ENCODE measurements around the gene CCDC83. TPM values are rescaled to one million over a fixed set of nuclear protein-coding genes. Genes with fewer than 3 reads are reported as not detected.

Gene CCDC83
- total RNA-seq, 4 donors from 2014 or later: not detected

DNA sequence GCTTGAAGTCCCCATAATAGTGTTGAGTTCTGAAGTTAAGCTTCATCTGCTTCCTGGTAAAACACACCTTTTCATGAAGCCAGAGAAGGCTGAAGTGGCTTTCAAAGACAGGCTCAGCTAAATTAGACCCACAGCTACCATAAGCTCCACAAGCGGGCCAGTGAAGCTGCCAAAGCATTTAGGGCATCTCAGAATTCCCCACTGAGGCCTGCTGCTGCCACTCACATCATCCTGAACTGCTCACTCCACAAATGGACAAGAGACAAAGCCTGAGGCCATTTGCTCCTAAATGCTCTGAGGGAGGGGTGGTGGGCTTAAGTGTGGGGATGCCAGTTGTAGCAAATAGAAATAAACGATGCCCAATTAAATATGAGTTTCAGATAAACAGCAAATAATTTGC lies 14.6 kb downstream of the CCDC83 start:
- H3K27me3 ChIP-seq: no peaks in the 10 kb centered on the region
- no peak for TF ChIP-seq POLR2A (IDR thresholded peaks at IDR 0.05)
- no peak for TF ChIP-seq EP300 (IDR thresholded peaks at IDR 0.05)
- TF ChIP-seq, protein P1, sequence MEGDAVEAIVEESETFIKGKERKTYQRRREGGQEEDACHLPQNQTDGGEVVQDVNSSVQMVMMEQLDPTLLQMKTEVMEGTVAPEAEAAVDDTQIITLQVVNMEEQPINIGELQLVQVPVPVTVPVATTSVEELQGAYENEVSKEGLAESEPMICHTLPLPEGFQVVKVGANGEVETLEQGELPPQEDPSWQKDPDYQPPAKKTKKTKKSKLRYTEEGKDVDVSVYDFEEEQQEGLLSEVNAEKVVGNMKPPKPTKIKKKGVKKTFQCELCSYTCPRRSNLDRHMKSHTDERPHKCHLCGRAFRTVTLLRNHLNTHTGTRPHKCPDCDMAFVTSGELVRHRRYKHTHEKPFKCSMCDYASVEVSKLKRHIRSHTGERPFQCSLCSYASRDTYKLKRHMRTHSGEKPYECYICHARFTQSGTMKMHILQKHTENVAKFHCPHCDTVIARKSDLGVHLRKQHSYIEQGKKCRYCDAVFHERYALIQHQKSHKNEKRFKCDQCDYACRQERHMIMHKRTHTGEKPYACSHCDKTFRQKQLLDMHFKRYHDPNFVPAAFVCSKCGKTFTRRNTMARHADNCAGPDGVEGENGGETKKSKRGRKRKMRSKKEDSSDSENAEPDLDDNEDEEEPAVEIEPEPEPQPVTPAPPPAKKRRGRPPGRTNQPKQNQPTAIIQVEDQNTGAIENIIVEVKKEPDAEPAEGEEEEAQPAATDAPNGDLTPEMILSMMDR (IDR thresholded peaks at IDR 0.05): no peak
- no peak for TF ChIP-seq POLR2AphosphoS5 (IDR thresholded peaks at IDR 0.05)
- no peaks in the 10 kb centered on the region for H3K9me3 ChIP-seq
- H3K4me1 ChIP-seq: no peaks in the 10 kb centered on the region
- H3K36me3 ChIP-seq: no peaks in the 10 kb centered on the region
- 81% methylated on average over 2 of the region's 2 CpGs for WGBS
- DNase-seq (ENCODE audit: low spot score in 2 of 2): no peak
- H3K4me3 ChIP-seq: no peak overlapping the region
- no peak overlapping the region for H3K27ac ChIP-seq

DNA sequence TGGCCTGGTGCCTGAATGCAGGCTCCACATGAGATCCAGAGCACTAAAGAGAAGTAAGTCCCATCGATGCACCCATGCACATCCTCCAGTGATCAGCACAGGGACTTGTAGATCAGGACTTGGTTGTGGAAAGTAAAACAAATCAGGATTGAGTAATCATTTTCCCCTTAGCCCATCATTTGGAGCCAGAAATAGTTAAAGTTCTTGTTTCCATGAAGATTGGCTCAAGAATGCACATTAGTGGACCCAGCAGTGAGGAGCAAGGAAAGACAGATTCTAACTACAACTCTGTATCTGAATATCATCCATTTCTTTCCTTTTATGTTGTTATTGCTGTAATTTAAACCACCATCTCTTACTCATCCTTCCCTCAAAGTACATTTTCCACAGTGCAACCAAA lies 19.1 kb downstream of the CCDC83 start:
- TF ChIP-seq EP300 (IDR thresholded peaks at IDR 0.05) (no peak), POLR2A (IDR thresholded peaks at IDR 0.05) (no peak), POLR2AphosphoS5 (IDR thresholded peaks at IDR 0.05) (no peak)
- TF ChIP-seq, protein P1 (IDR thresholded peaks at IDR 0.05): no peak
- 89% methylated on average over 1 of the region's 1 CpG for WGBS
- Histone ChIP-seq H3K9me3 (no peaks in the 10 kb centered on the region), H3K36me3 (no peaks in the 10 kb centered on the region), H3K4me1 (no peaks in the 10 kb centered on the region), H3K4me3 (no peak overlapping the region), H3K27me3 (no peaks in the 10 kb centered on the region), H3K27ac (no peak overlapping the region)
- no peak for DNase-seq (ENCODE audit: low spot score in 2 of 2)

DNA sequence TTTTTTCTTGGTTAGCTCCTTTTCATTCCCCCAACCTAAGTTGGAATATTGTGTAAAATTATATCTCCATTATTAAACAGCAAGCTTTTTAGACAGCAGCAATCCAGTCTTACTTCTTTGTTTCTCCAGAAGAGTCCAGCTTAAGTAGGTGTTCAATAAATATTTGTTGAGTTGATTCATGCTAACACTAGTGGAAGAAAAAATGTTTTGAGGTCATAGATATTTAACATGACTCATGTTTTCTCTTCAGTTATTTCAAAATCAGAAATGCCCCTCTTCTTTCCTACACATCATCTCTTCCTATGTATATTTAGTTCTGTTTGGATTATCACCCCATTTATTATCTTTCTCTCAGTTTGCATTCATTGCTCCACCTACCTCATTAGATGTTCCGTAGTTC lies 20.3 kb downstream of the CCDC83 start:
- 95% methylated on average over 1 of the region's 1 CpG for WGBS
- Histone ChIP-seq H3K9me3 (no peaks in the 10 kb centered on the region), H3K27me3 (no peaks in the 10 kb centered on the region), H3K27ac (no peak overlapping the region), H3K4me3 (no peak overlapping the region), H3K4me1 (no peaks in the 10 kb centered on the region), H3K36me3 (no peaks in the 10 kb centered on the region)
- DNase-seq (ENCODE audit: low spot score in 2 of 2): no peak
- TF ChIP-seq, protein P1 (IDR thresholded peaks at IDR 0.05): no peak
- TF ChIP-seq EP300 (IDR thresholded peaks at IDR 0.05): no peak
- no peak for TF ChIP-seq POLR2AphosphoS5 (IDR thresholded peaks at IDR 0.05)

DNA sequence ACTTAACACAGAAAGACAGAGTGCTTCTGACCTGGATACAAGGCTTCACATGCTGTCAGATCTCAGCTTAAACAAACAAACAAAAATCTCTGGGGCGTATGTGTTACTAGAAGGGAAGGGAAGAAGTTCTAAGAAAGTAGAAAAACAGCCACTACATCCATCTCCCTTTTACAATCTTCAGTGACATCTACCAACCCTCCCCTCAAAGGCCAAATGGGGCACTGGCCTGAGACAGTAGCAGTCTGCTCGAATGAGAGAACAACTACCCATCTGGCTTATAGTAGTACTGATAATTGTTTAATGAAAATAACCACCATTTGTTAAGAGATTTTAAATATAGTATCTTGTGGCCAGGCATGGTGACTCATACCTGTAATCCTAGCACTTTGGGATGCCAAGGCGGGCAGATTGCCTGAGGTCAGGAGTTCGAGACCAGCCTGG lies 29.4 kb downstream of the CCDC83 start:
- no peak for DNase-seq (ENCODE audit: low spot score in 2 of 2)
- Histone ChIP-seq H3K9me3 (no peaks in the 10 kb centered on the region), H3K27me3 (no peaks in the 10 kb centered on the region), H3K4me1 (no peaks in the 10 kb centered on the region), H3K36me3 (no peaks in the 10 kb centered on the region), H3K27ac (no peak overlapping the region), H3K4me3 (no peak overlapping the region)
- 63% methylated on average over 4 of the region's 4 CpGs for WGBS
- TF ChIP-seq EP300 (IDR thresholded peaks at IDR 0.05) (no peak), POLR2AphosphoS5 (IDR thresholded peaks at IDR 0.05) (no peak), POLR2A (IDR thresholded peaks at IDR 0.05) (no peak)
- TF ChIP-seq, protein P1 (IDR thresholded peaks at IDR 0.05): no peak

DNA sequence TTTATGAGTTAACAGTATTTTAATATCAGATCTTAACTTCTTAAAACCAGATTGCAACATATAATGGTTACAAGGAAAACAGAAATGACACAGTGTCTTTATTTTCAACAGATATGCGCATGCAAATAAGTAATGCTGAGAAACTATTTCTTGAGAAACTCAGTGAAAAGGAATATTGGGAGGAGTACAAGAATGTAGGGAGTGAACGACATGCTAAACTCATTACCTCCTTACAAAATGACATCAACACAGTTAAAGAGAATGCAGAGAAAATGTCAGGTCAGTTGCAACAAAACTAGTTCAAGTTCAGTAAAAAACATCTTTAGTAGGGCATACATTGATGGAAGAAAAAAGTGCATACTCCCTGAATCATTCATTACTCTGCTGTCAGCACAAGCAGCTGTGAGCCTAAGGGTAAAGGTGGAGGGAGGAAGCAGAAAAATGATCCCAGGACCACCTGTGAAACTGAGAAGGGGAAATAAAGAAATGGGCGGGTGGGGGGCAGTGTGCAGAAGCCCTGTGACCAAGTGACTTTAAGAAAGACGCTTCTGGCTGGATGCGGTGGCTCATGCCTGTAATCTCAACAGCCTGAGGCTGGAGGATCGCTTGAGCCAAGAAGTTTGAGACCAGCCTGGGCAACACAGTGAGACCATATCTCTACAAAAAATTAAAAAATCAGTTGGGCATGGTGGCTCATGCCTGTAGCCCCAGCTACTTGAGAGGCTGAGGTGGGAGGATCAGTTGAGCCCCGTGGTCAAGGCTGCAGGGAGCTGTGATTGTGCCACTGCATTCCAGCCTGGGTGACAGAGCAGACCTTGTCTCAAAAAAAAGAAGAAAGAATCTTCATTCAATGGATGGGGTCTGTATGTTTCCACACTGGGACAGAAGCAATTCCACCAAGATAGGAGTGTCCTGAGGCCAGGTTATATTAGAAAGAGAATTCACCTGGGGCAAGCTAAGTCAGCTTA lies 31.2 kb downstream of the CCDC83 start:
- H3K27me3 ChIP-seq: no peaks in the 10 kb centered on the region
- 61% methylated on average over 7 of the region's 7 CpGs for WGBS
- H3K9me3 ChIP-seq: no peaks in the 10 kb centered on the region
- no peak overlapping the region for H3K4me3 ChIP-seq
- no peak overlapping the region for H3K27ac ChIP-seq
- no peaks in the 10 kb centered on the region for H3K4me1 ChIP-seq
- TF ChIP-seq POLR2A (IDR thresholded peaks at IDR 0.05) (no peak), POLR2AphosphoS5 (IDR thresholded peaks at IDR 0.05) (no peak), EP300 (IDR thresholded peaks at IDR 0.05) (no peak)
- TF ChIP-seq, protein P1 (IDR thresholded peaks at IDR 0.05): no peak
- H3K36me3 ChIP-seq: no peaks in the 10 kb centered on the region
- DNase-seq (ENCODE audit: low spot score in 2 of 2): no peak
